K562 (cell line): ENCODE data around the gene OSCP1. TPM values are rescaled to one million over a fixed set of nuclear protein-coding genes. Genes with fewer than 3 reads are reported as not detected.
A peak's percentile ranks its signal among the peaks of the same experiment; 100 is the strongest.

Experiments
- BCLAF1 ChIP-seq, 2 experiments: fragments of 450-650 bp in 1 of 2; IDR thresholded peaks; 2 replicates each; pipeline ENCODE4 v1.6.1; 2011 to 2017; ENCODE audit warnings: low read depth in 2 of 2, antibody characterized with exemption in 1 of 2, borderline replicate concordance in 1 of 2, low read length in 1 of 2, mild to moderate bottlenecking in 1 of 2, mixed read lengths in 1 of 2; ENCODE audit not compliant: control insufficient read depth in 1 of 2
- BCOR ChIP-seq: fragments of 450-650 bp; IDR thresholded peaks from 2 replicates; pipeline ENCODE4 v1.6.1; 2016
- E2F5 ChIP-seq: sonication (generic); formaldehyde crosslinking; IDR thresholded peaks from 2 replicates; pipeline ENCODE4 v1.8.0; 2022; ENCODE audit warnings: mild to moderate bottlenecking, missing genetic modification reagents
- HCFC1 ChIP-seq: IDR thresholded peaks from 2 replicates; pipeline ENCODE4 v1.6.1; 2012; ENCODE audit warnings: low read depth, low read length, improper control_type of control experiment
- JUN ChIP-seq, 2 experiments: sonication (generic) in 1 of 2; formaldehyde crosslinking in 1 of 2; IDR thresholded peaks; 2 replicates each; pipeline versions ENCODE4 v1.6.1 to v1.8.0; 2012 to 2022; ENCODE audit warnings: borderline replicate concordance in 2 of 2, mild to moderate bottlenecking in 2 of 2, improper control_type of control experiment in 1 of 2, low read depth in 1 of 2, low read length in 1 of 2, missing genetic modification reagents in 1 of 2
- KAT2B ChIP-seq: IDR thresholded peaks from one replicate; pipeline ENCODE4 v1.6.1; 2012; ENCODE audit warnings: low read depth, mild to moderate bottlenecking, control low read depth, inconsistent platforms, low read length, moderate library complexity
- KDM2B ChIP-seq: fragments of 250-450 bp; sonication (Bioruptor Pico); IDR thresholded peaks from 2 replicates; pipeline ENCODE4 v1.8.0; 2021; ENCODE audit warnings: mild to moderate bottlenecking, moderate library complexity
- MAZ ChIP-seq, 2 experiments: fragments of 450-650 bp in 1 of 2; sonication (generic) in 1 of 2; formaldehyde crosslinking; IDR thresholded peaks in 1 of 2; conservative IDR thresholded peaks in 1 of 2; 2 replicates each; pipeline versions ENCODE4 v1.4.0 to v1.5.0; 2020; ENCODE audit warnings: mild to moderate bottlenecking in 1 of 2, missing genetic modification reagents in 1 of 2
- MNT ChIP-seq, 2 experiments: fragments of 450-650 bp; conservative IDR thresholded peaks; 2 replicates each; pipeline ENCODE4 v1.6.1; 2017; ENCODE audit warnings: mild to moderate bottlenecking in 2 of 2, moderate library complexity in 2 of 2
- NEUROD1 ChIP-seq: fragments of 150-350 bp; IDR thresholded peaks from 2 replicates; pipeline ENCODE4 v1.6.1; 2014; ENCODE audit warnings: borderline replicate concordance, low read length, low read depth; ENCODE audit not compliant: partially characterized antibody
- PHF8 ChIP-seq: fragments of 200-600 bp; sonication (generic); IDR thresholded peaks from 2 replicates; pipeline ENCODE4 v1.6.1; 2012; ENCODE audit warnings: mixed run types, mild to moderate bottlenecking, inconsistent platforms, low read length, moderate library complexity, borderline replicate concordance
- RBM25 ChIP-seq: fragments of 200-400 bp; formaldehyde crosslinking; IDR thresholded peaks from 2 replicates; pipeline ENCODE4 v1.6.1; 2018; ENCODE audit warnings: low read length, low read depth, moderate library complexity; ENCODE audit not compliant: severe bottlenecking
- RNF219 ChIP-seq: fragments of 250-450 bp; sonication (Bioruptor Pico); IDR thresholded peaks from 2 replicates; pipeline ENCODE4 v1.5.0; 2022; ENCODE audit warnings: mild to moderate bottlenecking
- SRSF9 ChIP-seq: fragments of 200-400 bp; formaldehyde crosslinking; IDR thresholded peaks from 2 replicates; pipeline ENCODE4 v1.6.1; 2017; ENCODE audit warnings: low read depth, low read length, borderline replicate concordance
- ZNF143 ChIP-seq: sonication (generic); formaldehyde crosslinking; IDR thresholded peaks from 2 replicates; pipeline ENCODE4 v1.9.0; 2022; ENCODE audit warnings: mild to moderate bottlenecking, missing genetic modification reagents
- ZNF175 ChIP-seq: fragments of 200-800 bp; sonication (Bioruptor generic); IDR thresholded peaks from 2 replicates; pipeline ENCODE4 v1.6.1; 2016; ENCODE audit warnings: low read depth, mild to moderate bottlenecking, missing genetic modification characterization, missing compliant biosample characterization
- polyA plus RNA-seq, 8 experiments: library from polyadenylated mRNA; depleted of rRNA in 4 of 8; stranded (reverse) in 5 of 8; unstranded in 3 of 8; fragments of >200 nt; fragmentation: Nextera tagmentation in 2 of 8; fragmentation: Illumina TruSeq in 1 of 8; extraction: Ambion mirVana in 2 of 8; extraction: Trizol in 1 of 8; gene quantifications; 2 replicates each; pipeline versions ENCODE4 v1.2.1 to v1.2.3, GENCODE V29; 2011 to 2014; ENCODE audit warnings: inconsistent platforms in 1 of 8, missing spikeins in 1 of 8
- total RNA-seq, 7 experiments: library from RNA; depleted of rRNA in 6 of 7; stranded (reverse); fragments of >200 nt in 6 of 7; fragmentation: Illumina TruSeq in 2 of 7; extraction: Trizol in 2 of 7; gene quantifications; 2 replicates each; pipeline versions ENCODE4 v1.2.1 to v1.2.3, GENCODE V29; 2011 to 2021; ENCODE audit warnings: low replicate concordance in 1 of 7

Gene OSCP1
- total and polyA plus RNA-seq, 9 of the 15 experiments (the other 6 are each of a cell fraction or from before 2014, with no cell fraction given): 0.15 to 0.40 (median 0.33) TPM; not detected in 5

GRCh38 chr1:36397378-36398230, 52.6 kb downstream of the OSCP1 start, which contains the start of gene LSM10 (continued):
- TF ChIP-seq MNT (conservative IDR thresholded peaks at IDR 0.05) (peak; percentile 92 to 96), RNF219 (CRISPR knock-in tag) (no peak), BCLAF1 (IDR thresholded peaks at IDR 0.05; ENCODE audit: borderline replicate concordance in 1 of 2, control insufficient read depth in 1 of 2, low read depth in 2 of 2, low read length in 1 of 2) (peak in 1 of 2 experiments; percentile 62; a peak in 1 of 4 replicates), NEUROD1 (peak; percentile 75), KAT2B (no peak), MAZ (CRISPR knock-in tag; conservative IDR thresholded peaks at IDR 0.05 in 1 of 2, IDR thresholded peaks at IDR 0.05 in 1 of 2) (peak; percentile 64 to 70), SRSF9 (no peak), RBM25 (no peak), ZNF143 (peak; percentile 96), HCFC1 (peak; percentile 97), PHF8 (peak; percentile 100), BCOR (peak; percentile 63; the same call in 1 of the 2 replicates), KDM2B (CRISPR knock-in tag) (peak; percentile 89), JUN (IDR thresholded peaks at IDR 0.05; ENCODE audit: borderline replicate concordance, low read depth, low read length) (peak; percentile 75; the same call in 1 of the 2 replicates), JUN (CRISPR knock-in tag; IDR thresholded peaks at IDR 0.05; ENCODE audit: borderline replicate concordance) (peak; percentile 41; the same call in 1 of the 2 replicates), E2F5 (CRISPR knock-in tag) (peak; percentile 59; the same call in 1 of the 2 replicates), ZNF175 (CRISPR knock-in tag) (no peak)
